ENCODE data around the gene LTF.
A peak's percentile ranks its signal among the peaks of the same experiment; 100 is the strongest.
"Not testable (repeated sequence)": the region's sequence is repeated elsewhere in the genome, so short reads cannot be mapped to it uniquely, and the experiment has no call there.

DNA sequence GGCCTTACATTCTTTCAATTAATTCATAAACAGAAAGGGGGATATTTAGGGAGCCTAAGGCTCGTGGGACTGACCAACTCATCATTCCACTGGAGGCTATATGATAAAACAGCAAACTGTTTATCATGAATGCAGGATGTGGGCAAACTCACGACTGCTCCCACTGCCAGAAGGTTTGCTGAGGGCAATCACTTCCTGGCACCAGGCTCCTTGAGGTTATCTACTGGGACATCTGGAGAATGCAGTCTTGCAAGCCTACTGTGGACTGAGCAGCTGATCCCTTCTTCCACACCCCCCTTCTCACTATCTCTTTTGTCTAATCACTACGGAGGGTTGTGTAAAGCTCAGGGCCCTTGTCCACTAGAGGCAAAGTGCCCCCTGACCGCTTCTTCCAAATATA, 31.6 kb downstream of the LTF start:
- TF ChIP-seq, protein P1, sequence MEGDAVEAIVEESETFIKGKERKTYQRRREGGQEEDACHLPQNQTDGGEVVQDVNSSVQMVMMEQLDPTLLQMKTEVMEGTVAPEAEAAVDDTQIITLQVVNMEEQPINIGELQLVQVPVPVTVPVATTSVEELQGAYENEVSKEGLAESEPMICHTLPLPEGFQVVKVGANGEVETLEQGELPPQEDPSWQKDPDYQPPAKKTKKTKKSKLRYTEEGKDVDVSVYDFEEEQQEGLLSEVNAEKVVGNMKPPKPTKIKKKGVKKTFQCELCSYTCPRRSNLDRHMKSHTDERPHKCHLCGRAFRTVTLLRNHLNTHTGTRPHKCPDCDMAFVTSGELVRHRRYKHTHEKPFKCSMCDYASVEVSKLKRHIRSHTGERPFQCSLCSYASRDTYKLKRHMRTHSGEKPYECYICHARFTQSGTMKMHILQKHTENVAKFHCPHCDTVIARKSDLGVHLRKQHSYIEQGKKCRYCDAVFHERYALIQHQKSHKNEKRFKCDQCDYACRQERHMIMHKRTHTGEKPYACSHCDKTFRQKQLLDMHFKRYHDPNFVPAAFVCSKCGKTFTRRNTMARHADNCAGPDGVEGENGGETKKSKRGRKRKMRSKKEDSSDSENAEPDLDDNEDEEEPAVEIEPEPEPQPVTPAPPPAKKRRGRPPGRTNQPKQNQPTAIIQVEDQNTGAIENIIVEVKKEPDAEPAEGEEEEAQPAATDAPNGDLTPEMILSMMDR (IDR thresholded peaks at IDR 0.05; ENCODE audit: insufficient read depth, low read length): not testable (repeated sequence)
- peak; percentile 48; the same call in 1 of the 2 replicates for TF ChIP-seq POLR2AphosphoS5 (IDR thresholded peaks at IDR 0.05; ENCODE audit: low read depth)

Measured in HL-60 (cell line).